Measurements from ENCODE around the gene WNT6.

The WNT6 gene

GRCh38 chr2:218858671-218859555 is 692 bp upstream of the WNT6 start:
- DNase-seq: no peak

- no peak for DNase-seq
These were observed 605 bp downstream of the WNT6 start for GRCh38 chr2:218859988-218860831.

GRCh38 chr2:218860950-218861381 is 1.4 kb downstream of the WNT6 start:
- no peak for DNase-seq

GRCh38 chr2:218861645-218862318 is 2.2 kb downstream of the WNT6 start:
- no peak for DNase-seq

- DNase-seq: no peak
These were observed 3.5 kb downstream of the WNT6 start for GRCh38 chr2:218863021-218863520.

GRCh38 chr2:218865396-218865795 is 5.8 kb downstream of the WNT6 start:
- no peak for DNase-seq

- DNase-seq: no peak
These were observed 6.4 kb downstream of the WNT6 start for GRCh38 chr2:218865999-218866398.

GRCh38 chr2:218867900-218868299 is 8.3 kb downstream of the WNT6 start:
- DNase-seq: no peak

GRCh38 chr2:218869064-218869463 is 9.5 kb downstream of the WNT6 start:
- no peak for DNase-seq

- DNase-seq: no peak
These were observed 11.4 kb downstream of the WNT6 start for GRCh38 chr2:218870984-218871344.

GRCh38 chr2:218871345-218872302 is 12.0 kb downstream of the WNT6 start:
- peak in 1 of 2 experiments; percentile 32 for DNase-seq

- DNase-seq: no peak
These were observed 13.2 kb downstream of the WNT6 start for GRCh38 chr2:218872645-218873358.

- no peak for DNase-seq
These were observed 14.0 kb downstream of the WNT6 start for GRCh38 chr2:218873359-218874194.

GRCh38 chr2:218875692-218876246 is 16.2 kb downstream of the WNT6 start:
- no peak for DNase-seq

- peak; percentile 68 to 73 for DNase-seq
These were observed 17.1 kb downstream of the WNT6 start for GRCh38 chr2:218876562-218877219.

- no peak for DNase-seq
These were observed 17.7 kb downstream of the WNT6 start for GRCh38 chr2:218877331-218877730.

- no peak for DNase-seq
These were observed 18.3 kb downstream of the WNT6 start for GRCh38 chr2:218877891-218878290.

- DNase-seq: no peak
These were observed 18.9 kb downstream of the WNT6 start for GRCh38 chr2:218878486-218878885.
